Stimulated activated naive CD8-positive, alpha-beta T cell treated with anti-CD3 and anti-CD28 coated beads, Interleukin-15, amount 100 ng/mL, for 72 hours (primary cell): Measurements from ENCODE around the gene PPCDC.

Source experiments
- ATAC-seq: fragments of 150-1000 bp; cut with Tn5 transposase; 2 replicates; pipeline ENCODE4 v1.10.0; 2021; ENCODE audit warnings: mild to moderate bottlenecking, moderate library complexity
- DNase-seq, 2 donors: peaks; one replicate each; pipeline ENCODE4 v3.0.0; 2021 to 2022
- H3K27ac Mint-ChIP-seq, 2 donors: one replicate each; pipeline ENCODE4 v1.8.0; 2022; ENCODE audit warnings: mild to moderate bottlenecking in 2 of 2, mixed read lengths in 2 of 2, moderate library complexity in 2 of 2
- H3K27me3 Mint-ChIP-seq: one replicate; pipeline ENCODE4 v1.8.0; 2022; ENCODE audit warnings: mixed read lengths
- H3K4me1 Mint-ChIP-seq: one replicate; pipeline ENCODE4 v1.8.0; 2022; ENCODE audit warnings: mild to moderate bottlenecking, mixed read lengths
- H3K4me3 Mint-ChIP-seq, 2 donors: one replicate each; pipeline ENCODE4 v1.8.0; 2022; ENCODE audit warnings: mild to moderate bottlenecking in 2 of 2, mixed read lengths in 2 of 2, moderate library complexity in 1 of 2
- H3K9me3 Mint-ChIP-seq, 2 donors: one replicate each; pipeline ENCODE4 v1.8.0; 2022; ENCODE audit warnings: mixed read lengths in 2 of 2

Gene PPCDC, protein sequence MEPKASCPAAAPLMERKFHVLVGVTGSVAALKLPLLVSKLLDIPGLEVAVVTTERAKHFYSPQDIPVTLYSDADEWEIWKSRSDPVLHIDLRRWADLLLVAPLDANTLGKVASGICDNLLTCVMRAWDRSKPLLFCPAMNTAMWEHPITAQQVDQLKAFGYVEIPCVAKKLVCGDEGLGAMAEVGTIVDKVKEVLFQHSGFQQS

DNA sequence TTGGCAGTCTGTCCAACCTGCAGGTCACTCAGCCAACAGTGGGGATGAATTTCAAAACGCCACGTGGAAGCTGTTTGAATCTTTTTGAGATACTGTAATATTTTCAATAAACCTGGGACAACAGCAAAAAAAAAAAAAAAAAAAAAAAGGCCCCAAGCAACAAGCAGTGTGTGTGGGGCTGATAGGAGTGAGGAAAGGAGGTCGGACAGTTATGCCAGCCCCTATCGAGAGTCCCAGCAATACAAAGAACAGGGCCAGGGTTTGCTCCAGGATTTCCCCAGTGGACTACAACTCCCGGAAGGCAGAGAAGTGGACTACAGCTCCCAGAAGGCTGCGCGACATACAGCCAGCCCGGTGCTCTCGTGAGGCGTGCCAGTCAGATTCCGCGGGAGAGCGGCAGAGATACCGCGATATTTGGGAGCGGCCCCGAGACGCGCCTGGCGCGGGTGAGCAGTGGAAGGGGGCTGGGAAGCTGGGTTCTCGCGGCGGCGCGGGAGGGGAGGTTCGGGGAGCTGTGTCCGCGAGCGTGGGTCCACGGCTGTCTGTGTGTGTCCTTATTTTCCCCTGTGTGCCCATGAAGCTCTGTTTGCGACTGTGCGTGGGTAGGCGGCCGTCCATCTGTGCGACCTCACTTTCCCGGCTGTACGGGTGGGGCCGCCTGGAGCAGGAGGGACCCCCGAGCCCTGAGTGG lies at the start of gene PPCDC:
Gene PPCDC, plus strand, starts transcription at position 410 of the 691 bp plus-strand sequence. CDS start 4,729 bp downstream, outside the sequence.
- Mint-ChIP-seq H3K9me3 (no peaks in the 10 kb centered on the region), H3K4me3 (peak within 1 kb of the TSS; percentile 94 to 97), H3K27me3 (no peaks in the 10 kb centered on the region), H3K4me1 (peaks cover 40% of the 10 kb centered on the region), H3K27ac (peak within 1 kb of the TSS; percentile 99)
- DNase-seq: peak; percentile 93 to 96
- peak; percentile 100 for ATAC-seq

DNA sequence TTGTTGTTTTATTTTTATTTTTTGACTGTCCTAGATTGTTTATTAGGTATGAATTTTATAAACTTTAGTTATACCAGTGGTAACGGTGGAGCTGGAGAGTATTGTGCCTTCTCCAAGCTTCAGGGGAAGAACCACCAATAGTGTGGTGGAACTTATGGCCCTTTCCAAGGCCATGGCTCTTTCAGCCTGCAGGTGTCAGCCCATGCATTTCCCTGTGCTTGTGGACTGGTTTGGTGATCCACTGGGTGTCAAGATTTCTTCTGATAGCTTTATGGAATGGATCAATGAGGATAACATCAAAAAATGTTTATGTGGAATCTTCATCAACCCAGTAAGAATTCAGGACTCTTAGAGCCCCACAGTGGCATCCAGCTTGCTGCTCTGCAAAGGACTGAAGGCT lies 47.2 kb upstream of the PPCDC start:
- no peak for DNase-seq
- no peak overlapping the region for H3K27ac Mint-ChIP-seq
- H3K4me1 Mint-ChIP-seq: peaks cover 12% of the 10 kb centered on the region
- H3K27me3 Mint-ChIP-seq: peaks cover 25% of the 10 kb centered on the region
- ATAC-seq: no peak
- no peaks in the 10 kb centered on the region for H3K9me3 Mint-ChIP-seq
- H3K4me3 Mint-ChIP-seq: no peak overlapping the region

DNA sequence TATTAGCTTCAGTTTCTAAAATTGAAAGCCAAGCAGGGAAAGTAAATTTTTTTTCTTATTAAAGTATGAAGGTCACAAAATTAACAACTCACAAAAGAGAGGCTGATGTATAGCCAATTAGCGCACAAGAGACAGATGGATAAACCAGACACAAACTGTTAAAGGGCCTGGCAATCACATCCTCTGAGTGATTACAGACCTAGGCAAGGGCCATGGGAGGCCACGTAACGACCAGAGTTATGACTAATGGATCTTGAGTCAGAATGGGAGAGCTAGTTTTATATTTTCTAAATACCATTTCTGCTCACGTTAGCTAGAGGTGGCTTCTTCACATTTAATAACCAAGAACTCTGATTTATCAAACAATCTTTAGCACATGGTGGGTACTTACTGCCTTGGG lies 45.8 kb upstream of the PPCDC start:
- DNase-seq (peak in 1 of 2 donors; percentile 44), ATAC-seq (peak; percentile 88)
- Mint-ChIP-seq H3K27ac (no peak overlapping the region), H3K27me3 (peaks cover 25% of the 10 kb centered on the region), H3K9me3 (no peaks in the 10 kb centered on the region), H3K4me3 (no peak overlapping the region), H3K4me1 (peaks cover 12% of the 10 kb centered on the region)

DNA sequence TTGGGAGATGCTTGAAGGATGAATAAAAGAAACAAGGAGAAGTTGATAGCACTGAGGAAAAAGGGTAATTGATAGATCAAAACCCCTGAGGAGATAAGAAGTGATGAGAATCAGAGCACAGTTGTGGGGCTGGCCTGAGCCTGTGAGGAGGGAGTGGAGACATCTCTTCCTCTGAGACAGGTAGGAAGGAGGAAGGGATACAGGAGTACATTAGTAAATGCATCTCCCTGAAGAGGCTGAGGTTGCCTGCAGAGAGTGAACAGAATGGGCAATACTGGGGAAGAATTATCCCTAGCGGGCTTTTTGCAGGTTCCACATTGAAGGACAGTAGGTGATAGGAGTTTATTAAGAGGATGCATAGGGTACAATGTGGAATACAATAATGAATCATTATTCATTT lies 45.3 kb upstream of the PPCDC start:
- Mint-ChIP-seq H3K27ac (no peak overlapping the region), H3K4me3 (no peak overlapping the region), H3K9me3 (no peaks in the 10 kb centered on the region), H3K27me3 (peaks cover 20% of the 10 kb centered on the region), H3K4me1 (peaks cover 12% of the 10 kb centered on the region)
- ATAC-seq (no peak), DNase-seq (no peak)

DNA sequence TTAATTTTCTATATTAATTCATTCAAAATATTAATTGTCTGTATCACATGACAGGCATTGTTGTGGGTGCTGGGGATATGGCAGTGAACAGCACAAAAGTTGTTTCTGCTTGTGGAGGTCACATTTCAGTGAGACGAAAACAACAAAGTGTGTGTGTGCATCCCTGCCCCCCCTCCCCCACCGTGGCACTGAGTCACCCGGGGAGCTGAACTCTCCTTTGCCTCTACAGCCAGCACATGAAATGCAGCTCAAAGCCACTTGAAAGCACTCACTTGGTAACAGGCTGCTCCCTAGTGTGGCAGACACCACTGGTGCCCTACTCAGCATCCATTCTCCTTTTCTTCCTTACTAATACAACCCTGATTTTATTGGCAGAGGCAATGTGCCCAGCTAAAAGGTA lies 44.9 kb upstream of the PPCDC start:
- Mint-ChIP-seq H3K4me3 (no peak overlapping the region), H3K27ac (no peak overlapping the region), H3K27me3 (peaks cover 17% of the 10 kb centered on the region), H3K4me1 (peaks cover 14% of the 10 kb centered on the region), H3K9me3 (no peaks in the 10 kb centered on the region)
- DNase-seq (no peak), ATAC-seq (peak; percentile 77)

DNA sequence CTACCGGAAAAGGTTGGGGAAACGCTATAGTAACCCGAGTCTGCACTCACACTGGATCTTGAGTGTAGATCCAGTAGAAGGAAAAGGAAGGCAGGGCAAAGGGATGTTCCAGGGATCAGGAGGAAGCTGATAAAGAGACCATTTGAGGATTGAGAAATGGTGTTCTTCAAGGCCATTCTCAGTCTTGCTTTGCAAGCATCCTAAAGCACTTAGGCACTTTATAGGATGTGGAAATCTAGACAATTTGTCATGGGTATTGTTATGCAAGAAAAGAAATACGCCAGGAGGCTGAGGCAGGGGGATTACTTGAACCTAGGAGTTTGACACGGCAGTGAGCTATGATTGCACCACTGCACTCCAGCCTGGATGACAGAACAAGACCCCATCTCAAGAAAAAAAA lies 41.2 kb upstream of the PPCDC start:
- Mint-ChIP-seq H3K4me3 (no peak overlapping the region), H3K27ac (no peak overlapping the region), H3K9me3 (no peaks in the 10 kb centered on the region), H3K27me3 (peaks cover 38% of the 10 kb centered on the region), H3K4me1 (peaks cover 28% of the 10 kb centered on the region)
- no peak for ATAC-seq
- no peak for DNase-seq

DNA sequence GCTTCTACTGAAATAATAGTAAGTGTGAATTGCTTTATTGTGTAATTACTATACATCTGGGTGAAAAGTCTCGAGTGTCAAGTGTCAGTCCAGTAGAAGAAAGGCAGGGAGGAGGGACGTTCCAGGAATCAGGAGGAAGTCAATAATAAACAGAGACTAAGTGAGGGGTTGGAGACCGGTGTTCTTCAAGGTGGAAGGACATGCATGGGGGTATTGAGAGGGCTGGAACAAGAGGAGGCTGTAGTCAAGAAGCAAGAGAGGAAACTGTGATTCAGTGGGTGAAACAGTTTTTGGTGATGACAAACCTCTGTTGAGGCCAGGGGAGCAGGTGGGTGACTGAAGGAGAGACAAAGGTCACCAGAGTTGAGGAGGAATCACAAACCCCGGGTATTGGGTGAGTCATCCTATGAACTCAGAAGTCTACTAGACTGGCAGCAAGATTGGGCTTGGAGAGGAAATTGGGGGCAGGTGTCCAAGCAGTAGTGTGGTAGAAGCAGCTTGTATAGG lies 39.6 kb upstream of the PPCDC start:
- H3K9me3 Mint-ChIP-seq: no peaks in the 10 kb centered on the region
- DNase-seq: peak; percentile 67 to 78
- peaks cover 42% of the 10 kb centered on the region for H3K27me3 Mint-ChIP-seq
- H3K4me1 Mint-ChIP-seq: peaks cover 16% of the 10 kb centered on the region
- peak overlapping the region; percentile 21 to 23 for H3K4me3 Mint-ChIP-seq
- peak overlapping the region; percentile 11 to 14 for H3K27ac Mint-ChIP-seq
- ATAC-seq: peak; percentile 97

DNA sequence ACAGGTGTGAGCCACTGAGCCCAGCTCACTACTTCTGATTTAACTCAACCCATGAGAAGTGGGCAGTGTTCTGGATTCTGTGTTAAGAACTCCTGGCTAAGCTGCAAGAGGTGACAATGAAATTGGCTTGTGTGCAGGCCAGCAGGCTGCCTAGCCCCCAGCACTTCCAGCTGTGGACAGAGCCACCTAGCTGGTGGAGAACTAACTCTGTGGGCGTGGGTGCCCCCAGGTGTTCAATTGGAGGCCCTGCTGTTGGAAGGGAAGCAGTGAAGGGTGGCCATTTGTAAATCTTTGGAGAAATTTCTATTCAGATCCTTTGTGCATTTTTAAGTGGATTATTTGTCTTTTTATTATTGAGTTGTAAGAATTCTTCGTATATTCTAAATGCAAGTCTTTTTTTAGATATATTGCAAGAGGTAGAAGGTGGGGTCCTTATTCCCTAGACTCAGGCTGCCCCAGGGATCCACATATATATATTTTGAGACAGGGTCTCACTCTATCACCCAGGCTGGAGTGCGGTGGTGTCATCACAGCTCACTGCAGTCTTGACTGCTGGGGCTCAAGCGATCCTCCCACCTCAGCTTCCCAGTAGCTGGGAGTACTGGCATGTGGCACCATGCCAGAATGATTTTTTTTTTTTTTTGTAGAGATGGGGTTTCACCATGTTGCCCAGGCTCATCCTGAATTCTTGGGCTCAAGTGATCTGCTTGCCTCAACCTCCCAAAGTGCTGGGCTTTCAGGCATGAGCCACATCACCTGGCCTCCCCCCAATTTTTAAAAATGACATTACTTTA lies 35.2 kb upstream of the PPCDC start:
- DNase-seq: peak; percentile 41 to 58
- H3K4me1 Mint-ChIP-seq: peaks cover 22% of the 10 kb centered on the region

DNA sequence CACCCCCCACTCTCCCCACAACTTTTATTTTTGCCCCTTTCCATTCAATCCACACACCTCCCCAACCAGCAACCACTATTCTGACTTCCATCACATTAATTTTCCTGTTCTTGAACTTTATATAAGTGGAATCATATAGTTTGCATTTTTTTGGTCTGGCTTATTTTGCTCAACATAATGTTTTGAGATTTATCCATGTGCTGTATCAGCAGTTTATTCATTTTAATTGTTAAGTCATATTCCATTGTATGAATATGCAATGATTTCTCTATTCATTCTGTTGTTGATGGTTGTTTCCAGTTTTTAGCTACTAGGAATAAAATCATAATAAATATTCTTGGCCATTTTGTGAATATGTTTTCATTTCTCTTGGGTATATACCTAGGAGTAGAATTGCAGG lies 33.9 kb upstream of the PPCDC start:
- ATAC-seq (no peak), DNase-seq (no peak)

More for the DNA sequence above, 35.2 kb upstream of the PPCDC start:
- Mint-ChIP-seq H3K4me3 (no peak overlapping the region), H3K27ac (no peak overlapping the region), H3K9me3 (no peaks in the 10 kb centered on the region), H3K27me3 (peaks cover 42% of the 10 kb centered on the region)
- peak; percentile 77 for ATAC-seq

DNA sequence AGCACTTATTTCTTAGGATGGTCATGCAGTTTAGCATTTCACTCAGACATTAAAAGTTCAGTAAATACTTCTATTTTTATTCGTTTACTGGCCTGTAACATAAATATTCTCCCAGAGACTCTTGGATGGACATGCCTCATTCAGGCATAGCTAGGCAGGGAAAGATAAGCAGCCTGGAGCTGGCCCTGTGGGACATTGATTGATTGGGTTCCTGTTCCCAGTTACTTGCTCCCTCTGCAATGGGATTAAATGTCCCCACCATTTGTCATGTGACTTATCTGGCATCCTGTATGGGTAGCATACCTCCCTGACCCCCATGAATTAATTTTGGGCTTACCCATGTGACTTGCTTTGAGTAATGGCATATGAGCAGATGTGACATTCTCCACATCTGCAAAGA lies 30.8 kb upstream of the PPCDC start:
- H3K4me3 Mint-ChIP-seq: no peak overlapping the region
- no peak for ATAC-seq
- H3K9me3 Mint-ChIP-seq: no peaks in the 10 kb centered on the region
- H3K27ac Mint-ChIP-seq: no peak overlapping the region
- peaks cover 19% of the 10 kb centered on the region for H3K4me1 Mint-ChIP-seq
- DNase-seq: no peak
- H3K27me3 Mint-ChIP-seq: peaks cover 50% of the 10 kb centered on the region

More for the DNA sequence above, 33.9 kb upstream of the PPCDC start:
- Mint-ChIP-seq H3K4me1 (peaks cover 10% of the 10 kb centered on the region), H3K27me3 (peaks cover 49% of the 10 kb centered on the region), H3K4me3 (no peak overlapping the region), H3K27ac (no peak overlapping the region), H3K9me3 (no peaks in the 10 kb centered on the region)

DNA sequence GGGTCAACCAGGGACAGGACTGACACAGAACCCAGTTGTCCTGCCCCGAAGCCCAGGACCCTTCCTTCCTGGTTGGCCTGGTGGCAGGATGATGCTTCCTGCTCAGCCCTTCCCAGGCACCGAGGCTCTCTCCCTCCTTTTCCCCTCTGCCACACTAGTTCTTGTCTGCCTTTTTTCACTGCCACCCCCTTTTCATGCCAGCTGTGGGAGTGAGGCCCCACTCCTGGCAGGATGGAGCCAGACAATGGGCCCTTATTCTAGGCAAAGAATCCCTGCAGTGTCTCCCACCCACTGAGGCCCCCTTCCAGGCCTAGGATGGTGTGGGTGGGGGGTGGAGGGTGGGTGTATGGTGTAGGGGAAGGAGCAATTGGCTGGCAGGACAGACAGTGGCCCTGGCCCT lies 29.2 kb upstream of the PPCDC start:
- ATAC-seq (no peak), DNase-seq (no peak)
- H3K9me3 Mint-ChIP-seq: no peaks in the 10 kb centered on the region
- H3K27me3 Mint-ChIP-seq: peaks cover 64% of the 10 kb centered on the region
- H3K4me3 Mint-ChIP-seq: no peak overlapping the region
- no peak overlapping the region for H3K27ac Mint-ChIP-seq
- peaks cover 19% of the 10 kb centered on the region for H3K4me1 Mint-ChIP-seq

DNA sequence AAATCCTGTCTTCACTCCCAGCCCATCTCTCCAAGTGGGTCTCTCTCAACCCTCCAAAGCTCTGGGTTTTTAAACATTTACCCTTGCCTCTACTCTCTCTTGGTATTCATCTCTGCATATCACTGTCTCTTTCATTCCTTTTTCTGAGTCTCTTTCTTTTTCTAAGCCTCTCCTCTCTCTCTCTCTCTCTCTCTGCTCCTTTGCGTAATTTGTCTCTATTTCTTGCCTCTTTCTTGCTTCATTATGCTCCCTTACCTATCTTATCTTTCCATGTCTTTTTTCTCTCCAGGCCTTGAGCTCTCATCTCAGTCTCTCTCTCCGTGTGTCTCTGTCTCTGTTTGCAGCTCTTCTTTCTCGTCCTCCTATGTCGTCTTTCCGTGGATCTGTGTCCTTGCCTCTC lies 28.7 kb upstream of the PPCDC start:
- Mint-ChIP-seq H3K9me3 (no peaks in the 10 kb centered on the region), H3K27me3 (peaks cover 63% of the 10 kb centered on the region), H3K4me3 (peak overlapping the region; percentile 70 to 81), H3K4me1 (peaks cover 19% of the 10 kb centered on the region), H3K27ac (no peak overlapping the region)
- no peak for DNase-seq
- no peak for ATAC-seq

DNA sequence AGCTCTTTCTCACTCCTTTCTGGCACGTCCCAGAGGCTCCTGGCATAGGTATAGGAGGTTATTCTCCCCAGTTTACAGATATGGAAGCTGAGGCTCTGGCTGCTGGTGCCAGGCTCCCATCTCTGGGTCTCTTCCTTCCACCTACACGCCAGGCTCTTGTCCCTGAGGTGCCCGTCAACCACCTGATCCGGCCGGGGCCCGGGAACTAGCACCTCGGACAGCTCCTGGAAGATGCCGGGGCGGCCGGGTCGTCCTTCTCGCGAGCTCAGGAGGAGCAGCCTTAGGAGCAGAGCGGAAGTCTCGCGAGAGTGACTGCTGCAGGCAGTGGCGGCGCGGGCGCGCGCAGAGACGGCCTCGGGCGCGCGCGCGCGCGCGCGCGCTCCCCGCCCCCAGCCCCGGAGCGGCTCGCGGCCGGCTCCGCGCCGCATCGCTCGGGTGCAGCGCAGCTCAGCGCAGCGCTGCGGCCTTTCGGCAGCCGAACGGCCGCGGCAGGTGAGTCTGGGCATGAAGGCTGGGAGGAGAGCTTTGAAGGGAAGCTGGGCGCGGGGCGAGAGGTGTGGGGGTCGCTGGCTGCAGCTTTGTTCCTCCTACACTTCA lies 28.1 kb upstream of the PPCDC start, which contains the start of gene SCAMP5:
Gene SCAMP5, plus strand, starts transcription at position 382 of the 597 bp plus-strand sequence. CDS start 16,277 bp downstream, outside the sequence.
- peaks cover 18% of the 10 kb centered on the region for H3K4me1 Mint-ChIP-seq
- H3K27ac Mint-ChIP-seq: peak within 1 kb of the TSS in 1 of 2 donors; percentile 9
- peak; percentile 91 to 92 for DNase-seq
- peaks cover 62% of the 10 kb centered on the region for H3K27me3 Mint-ChIP-seq
- H3K4me3 Mint-ChIP-seq: peak within 1 kb of the TSS; percentile 70 to 81
- H3K9me3 Mint-ChIP-seq: no peaks in the 10 kb centered on the region
- peak; percentile 97 for ATAC-seq

DNA sequence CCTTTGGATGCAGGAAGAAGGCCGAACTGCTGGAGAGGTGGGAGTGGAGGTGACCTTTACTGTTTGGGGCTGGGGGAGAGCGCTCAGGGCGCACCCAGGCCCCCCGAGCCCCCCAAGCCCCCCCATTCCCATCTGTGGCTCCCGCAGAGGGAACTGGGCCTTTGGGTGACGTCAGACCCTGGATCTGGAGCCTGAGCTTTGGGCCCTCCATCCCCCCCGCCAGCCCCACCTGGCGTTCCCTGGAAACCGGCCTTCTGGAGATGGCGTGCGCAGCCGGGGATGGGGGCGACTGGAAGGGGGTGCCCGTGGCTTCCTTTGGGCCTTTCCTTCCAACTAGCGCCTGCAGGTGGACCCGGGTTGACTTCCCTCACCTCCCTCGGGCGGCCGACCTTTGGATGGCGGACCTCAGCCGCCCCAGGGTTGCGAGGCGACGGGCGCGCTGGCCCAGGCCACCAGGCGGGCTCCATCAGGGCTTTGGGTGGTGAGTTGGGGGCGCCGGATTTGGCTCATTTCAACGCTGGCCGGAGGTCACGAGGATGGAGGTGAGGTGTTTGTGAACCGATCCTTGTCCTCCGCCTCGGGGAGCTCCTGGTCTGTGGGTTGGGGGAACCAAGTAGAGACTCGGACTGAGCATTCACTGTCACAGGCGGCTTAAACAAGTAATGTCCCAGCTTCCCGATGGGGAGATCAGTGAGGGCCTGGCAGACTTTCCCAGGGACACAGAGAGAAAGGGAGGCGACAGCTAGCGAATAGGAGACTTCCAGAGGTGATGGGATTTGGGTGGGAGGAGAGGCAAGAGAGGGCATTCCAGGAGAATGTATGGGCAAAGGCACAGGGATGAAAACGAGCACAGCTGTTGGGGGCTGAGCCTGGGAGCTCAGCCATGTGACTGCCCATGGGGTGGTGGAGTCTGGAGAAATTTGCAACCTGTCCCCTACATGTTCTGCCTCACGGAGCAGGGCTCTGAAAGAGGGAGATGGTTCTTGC lies 27.3 kb upstream of the PPCDC start:
- H3K9me3 Mint-ChIP-seq: no peaks in the 10 kb centered on the region
- peaks cover 62% of the 10 kb centered on the region for H3K27me3 Mint-ChIP-seq
- H3K27ac Mint-ChIP-seq: peak overlapping the region in 1 of 2 donors; percentile 9

More for the DNA sequence above, 27.3 kb upstream of the PPCDC start:
- peak overlapping the region; percentile 70 to 81 for H3K4me3 Mint-ChIP-seq
- ATAC-seq (no peak), DNase-seq (no peak)
- peaks cover 13% of the 10 kb centered on the region for H3K4me1 Mint-ChIP-seq
